HG02610 (cell line): ENCODE data around the gene MME.

Experiments used
- ATAC-seq: cut with Tn5 transposase; IDR thresholded peaks from one replicate; pipeline ENCODE4 v1.9.1; 2021; ENCODE audit warnings: mild to moderate bottlenecking, moderate library complexity; ENCODE audit not compliant: unreplicated experiment

Gene MME

DNA sequence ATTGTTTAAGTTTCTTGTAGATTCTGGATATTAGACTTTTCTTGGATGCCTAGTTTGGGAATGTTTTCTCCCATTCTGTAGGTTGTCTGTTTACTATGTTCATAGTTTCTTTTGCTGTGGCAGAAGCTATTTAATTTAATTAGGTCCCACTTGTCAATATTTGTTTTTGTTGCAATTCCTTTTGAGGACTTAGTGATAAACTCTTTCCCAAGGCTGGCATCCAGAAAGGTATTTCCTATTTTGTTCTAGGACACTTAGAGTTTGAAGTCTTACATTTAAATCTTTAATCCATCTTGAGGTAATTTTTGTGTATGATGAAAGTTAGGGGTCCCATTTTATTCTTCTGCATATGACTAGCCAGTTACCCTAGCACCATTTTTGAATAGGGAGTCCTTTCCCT is 54.9 kb downstream of the MME start:
- no peak for ATAC-seq

DNA sequence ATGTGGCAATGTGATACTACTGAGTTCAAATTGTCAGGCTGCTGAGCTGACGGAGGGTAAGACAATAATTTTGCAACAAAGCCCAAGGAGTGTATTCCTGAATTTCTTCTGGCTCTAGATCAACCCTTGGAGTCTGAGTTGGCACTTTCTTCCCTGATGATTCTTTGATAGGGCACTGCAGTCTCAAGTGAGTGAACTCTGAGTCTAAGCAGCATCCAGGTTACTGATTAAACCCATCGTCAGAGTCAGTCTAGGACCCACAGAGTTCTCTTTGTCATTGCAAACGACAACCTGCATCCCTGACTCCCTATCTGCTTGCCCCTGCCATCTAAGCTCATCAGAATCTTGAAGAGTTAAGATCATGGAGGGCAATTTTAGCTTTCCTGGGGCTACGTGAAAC is 58.6 kb downstream of the MME start:
- ATAC-seq = no peak

DNA sequence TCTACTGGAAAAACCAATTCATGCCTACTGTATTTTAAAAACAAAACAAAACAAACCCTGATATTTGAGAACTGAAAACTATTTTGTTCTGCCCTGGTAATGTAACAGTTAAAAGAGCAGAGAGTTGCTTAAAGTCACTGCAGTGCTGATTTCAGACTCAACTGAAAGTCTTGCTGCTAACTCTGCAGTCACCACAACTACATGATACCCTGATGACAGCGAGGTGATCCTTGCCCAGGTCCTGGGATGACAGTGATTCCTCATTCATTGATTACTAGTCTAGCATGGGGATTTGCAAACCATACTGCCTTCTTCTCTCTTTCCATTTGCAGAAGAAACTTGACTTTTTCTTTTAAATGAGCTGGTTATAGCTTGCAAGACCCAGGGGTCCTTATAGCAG is 67.5 kb downstream of the MME start:
- no peak for ATAC-seq

DNA sequence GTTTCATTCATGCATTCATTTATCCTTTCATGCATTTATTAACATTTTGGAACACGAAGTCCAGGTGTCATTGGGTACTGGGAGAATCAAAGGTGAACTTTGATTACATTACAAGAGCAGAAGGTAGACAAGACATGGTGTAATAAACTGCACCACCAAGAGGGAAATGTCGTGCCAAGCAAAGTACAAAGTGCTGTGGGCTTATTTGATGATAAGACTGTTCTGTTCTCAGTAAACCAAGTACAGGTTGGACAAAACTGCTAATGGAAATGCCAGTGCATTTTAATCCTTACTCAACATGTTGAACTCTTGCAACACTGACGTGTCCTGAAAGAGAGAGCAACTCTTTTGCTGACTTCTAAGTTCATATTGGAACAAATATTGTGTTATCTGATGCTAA is 69.4 kb downstream of the MME start:
- ATAC-seq = no peak

DNA sequence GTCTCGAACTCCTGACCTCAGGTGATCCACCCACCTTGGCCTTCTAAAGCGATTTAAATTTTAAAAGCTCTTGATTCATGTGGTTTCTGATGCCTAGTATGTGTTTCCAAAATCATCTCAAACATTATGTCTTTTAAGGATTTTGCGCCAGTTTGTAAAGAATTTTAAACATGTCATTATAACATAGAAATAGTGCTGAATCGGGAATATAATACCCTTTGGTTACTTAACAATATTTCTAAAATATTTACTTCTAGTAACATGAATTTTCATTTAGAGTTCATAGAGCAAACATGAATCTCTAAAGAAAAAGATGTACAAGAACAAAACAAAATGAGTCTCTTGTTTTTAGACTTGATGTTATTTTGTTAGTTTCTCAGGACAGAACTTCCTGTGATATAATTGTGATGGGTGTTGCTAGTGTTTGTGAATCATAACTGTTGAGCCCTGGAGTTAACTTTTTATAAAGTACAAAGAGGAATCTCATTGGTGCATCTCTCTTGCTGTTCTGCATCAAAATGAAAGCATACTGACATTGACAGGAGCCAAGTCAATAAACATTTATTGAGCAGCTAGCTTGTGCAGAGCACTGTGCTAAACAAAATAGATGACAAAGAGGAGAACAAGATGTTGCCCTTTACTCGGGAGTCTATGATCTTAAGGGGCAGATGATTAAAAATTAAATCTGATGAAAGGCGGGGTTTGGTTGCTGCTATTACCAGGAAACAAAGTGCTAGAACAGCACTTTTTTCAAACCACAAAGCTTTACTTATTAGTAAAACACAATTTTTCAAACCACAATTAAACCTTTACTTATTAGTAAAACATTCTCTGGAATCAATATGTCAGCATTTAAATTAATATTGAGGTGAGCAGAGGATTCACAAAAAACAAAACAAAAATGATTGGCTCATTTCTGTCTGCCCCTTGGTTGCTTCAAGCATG is 73.4 kb downstream of the MME start:
- no peak for ATAC-seq

DNA sequence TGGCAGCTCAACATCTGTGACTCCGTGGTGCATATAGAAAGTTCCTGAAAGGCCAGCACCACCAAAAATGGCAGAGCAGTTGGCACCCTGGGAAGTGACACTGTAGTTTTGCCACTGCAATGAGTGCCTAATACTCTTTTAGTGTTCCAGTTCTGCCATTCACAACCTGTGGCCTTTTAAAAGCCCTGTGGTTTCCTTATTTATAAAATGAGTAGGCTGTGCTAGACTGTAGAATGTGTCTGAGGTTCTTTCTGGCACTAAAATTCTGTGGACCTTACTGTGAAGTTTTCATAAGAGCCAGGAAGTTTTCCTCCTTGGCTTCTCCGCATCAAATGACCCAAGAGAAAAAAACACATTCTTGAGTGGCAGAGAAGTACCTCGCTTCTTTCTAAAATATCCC is 74.1 kb downstream of the MME start:
- no peak for ATAC-seq

DNA sequence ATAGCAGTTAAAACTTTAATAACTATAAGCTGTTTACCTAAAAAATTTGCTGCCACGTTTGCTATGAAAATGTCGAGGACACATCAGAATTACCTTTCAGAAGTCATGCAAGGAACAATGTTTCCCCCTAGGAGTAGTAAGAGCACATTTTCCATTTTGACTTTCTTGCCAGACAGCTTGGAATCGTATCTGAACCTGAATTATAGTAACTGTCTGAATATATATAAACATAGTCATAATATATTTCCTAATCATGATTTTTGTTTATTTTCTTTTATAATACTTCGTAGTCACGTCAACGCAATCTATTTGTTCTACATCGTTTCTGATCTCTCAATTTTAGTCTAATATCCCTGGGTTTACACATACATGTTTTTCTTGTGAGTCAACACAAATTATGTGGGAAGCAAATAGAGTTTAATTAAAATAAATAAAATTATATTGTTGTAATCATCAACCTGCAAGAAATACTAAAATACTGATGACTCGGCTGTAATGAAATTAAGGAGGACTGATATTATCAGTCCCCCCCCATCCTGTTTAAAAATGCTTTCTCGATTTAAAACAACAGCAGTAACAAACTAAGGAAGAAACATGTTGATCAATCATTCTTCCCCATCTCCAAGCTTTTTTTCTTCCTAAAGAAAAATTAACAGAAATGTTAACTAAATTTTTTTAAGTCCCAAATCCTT is 78.4 kb downstream of the MME start:
- no peak for ATAC-seq

DNA sequence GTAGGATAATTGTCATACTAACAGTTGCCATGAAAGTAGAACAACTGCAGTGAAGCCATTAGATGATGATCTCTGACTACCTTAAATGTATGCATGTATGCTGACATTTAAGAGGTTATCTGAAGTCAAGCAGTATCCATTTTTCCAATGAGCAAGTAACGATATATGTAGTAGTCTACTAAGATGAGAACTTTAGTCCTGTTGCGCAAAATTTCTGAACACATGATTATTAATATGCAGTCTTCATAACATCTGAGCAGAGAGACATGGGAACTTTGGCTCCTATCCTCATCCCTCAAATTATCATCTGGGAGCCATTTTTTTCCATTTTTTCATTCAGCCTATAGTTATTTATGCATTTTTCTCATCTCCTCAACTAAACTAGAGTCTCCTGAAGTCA is 79.2 kb downstream of the MME start:
- ATAC-seq = no peak

DNA sequence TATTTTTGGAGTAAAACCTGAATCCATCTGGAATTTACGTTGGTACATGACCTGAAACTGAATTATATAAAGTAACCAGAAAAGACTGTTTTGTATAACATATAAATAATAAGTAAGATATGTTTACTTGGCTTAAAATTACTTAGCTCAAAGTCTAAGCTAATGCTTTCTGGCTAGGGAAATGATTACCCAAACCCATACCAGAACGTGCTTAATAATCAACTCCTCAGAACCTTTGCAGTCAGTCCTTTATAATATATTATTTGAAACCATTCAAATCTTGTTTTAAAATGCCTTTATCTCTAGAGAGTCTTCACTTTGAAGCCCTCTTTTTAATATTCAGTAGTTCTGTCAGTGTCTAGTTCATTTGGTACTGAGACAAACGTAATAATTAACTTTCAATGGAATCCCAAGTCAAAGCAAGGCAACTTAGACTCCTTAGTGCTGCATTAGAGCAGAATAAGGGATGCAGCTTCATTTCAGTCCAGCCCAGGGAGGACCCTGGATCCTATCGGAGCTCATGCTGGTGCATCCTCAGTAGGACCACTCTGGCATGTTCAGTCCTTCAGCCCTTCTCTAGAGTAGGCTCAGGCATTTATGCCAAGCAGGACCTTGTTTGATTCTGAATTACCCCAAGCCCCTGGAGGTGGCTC is 81.6 kb downstream of the MME start:
- no peak for ATAC-seq

DNA sequence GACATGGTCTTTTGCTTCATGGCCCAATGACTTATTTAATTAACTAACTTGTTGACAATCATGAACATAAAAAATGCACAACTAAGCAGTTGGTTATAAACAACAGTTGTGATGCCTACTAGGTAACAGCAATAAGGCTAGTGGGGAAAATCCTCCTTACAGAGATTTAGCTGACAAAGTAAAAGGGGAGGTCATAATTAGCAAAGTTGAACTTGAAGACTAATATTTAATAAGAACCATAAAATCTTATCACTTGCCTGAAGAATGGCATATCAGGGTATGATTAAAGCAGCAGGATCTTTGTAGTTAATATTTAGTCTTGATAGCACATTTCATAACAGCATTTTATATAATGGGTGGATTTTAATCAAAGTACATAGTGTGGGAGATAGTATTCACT is 84.2 kb downstream of the MME start:
- no peak for ATAC-seq

DNA sequence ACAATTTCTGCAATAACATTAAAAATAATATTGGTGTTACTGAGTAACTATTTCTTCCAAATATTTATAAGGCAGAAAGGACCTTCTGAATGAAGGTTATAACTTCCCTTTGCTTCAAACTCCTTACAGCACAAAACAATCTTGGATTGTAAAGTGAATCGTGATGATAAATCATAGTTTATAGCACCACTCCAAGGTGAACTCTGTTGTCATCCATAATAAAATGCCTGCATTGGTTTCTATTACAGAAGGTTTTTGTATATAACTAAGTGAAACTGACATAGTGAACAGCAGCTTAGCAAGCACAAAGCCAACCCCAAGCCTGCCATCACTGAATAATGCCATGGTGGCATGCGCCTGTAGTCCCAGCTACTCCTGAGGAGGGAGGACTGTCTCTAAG is 86.3 kb downstream of the MME start:
- no peak for ATAC-seq

DNA sequence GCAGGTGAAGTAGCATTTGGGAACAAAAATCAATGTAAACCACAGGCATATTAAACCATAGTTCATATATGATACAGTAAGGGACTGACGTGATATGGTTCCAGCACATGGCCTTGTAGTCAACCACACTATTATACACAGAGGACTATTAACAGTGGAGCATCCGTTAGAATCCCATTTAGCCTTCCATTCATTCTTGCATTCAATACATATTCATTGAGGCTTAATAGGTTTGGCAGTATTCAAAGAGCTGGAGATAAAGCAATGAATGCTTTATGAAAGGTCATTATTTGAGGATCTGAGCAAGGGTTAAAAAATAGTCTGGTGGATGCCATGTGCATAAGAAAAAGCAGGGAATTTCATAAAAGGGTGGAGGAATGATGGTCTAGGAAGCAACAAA is 89.1 kb downstream of the MME start:
- no peak for ATAC-seq

DNA sequence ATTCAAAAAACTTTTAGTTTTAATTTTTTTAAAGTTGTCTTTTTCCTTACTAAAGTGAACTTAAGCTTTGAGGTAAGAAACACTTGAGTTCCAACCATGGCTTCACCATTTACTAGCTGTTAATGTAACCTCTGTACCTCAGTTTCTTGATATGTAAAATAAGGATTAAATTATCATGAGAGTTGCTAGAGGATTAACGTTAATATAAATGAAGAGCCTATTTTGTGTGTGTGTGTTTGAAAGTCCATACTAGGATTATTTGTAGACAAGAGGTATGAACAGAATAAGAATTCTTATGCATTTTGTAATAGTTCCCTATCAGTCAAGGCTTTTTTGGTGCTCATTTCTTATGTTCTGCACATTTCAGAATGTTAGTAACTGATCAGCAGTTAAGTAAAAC is 93.7 kb downstream of the MME start:
- ATAC-seq = no peak

DNA sequence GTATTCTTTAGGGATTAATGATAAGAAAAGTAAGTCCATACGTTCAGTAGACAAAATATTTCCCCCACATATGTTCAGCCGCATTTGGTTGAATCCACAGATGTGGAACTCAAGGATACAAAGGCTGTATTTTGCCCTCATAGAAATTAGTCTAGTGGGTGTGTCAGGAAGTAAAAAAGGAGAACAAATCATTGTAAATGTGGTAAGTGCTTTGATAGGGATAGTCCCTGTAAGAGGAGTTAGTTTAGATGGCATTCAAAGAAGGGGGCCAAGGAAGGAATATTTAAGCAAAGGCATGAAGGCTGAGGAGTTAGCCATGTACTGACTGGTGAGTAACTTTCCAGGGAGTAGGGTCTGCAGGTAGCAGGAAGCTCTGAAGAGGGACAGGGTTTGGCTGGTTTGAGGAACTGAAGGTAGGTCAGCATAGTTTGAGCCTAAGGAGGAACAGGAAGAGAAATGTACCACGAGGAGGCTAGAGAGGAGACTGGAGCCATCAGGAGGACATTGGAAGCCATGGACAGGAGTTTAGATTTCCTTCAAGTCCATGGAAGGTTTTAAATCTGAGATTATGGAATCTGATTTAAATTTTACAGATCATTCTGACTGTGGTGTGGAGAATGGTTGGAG is 98.8 kb downstream of the MME start:
- ATAC-seq = no peak

DNA sequence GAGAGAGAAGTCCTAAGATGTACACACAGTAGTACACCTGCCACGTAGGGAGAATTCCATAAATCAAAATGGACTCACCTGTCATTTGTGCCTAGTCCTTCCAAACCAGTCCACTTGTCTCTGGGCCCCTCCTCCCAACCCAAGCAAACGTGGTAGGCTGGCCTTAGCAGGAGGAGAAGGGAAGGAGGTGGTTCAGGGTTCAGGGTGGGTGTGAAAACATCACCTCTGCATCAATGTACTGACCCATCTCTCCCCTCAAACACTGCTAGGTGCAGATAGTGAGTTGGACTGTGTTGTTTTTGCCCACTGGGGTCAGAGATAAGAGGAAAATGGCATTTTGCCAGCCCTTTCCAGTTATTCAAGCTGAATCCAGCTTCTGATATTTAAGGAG is 99.3 kb downstream of the MME start:
- no peak for ATAC-seq

DNA sequence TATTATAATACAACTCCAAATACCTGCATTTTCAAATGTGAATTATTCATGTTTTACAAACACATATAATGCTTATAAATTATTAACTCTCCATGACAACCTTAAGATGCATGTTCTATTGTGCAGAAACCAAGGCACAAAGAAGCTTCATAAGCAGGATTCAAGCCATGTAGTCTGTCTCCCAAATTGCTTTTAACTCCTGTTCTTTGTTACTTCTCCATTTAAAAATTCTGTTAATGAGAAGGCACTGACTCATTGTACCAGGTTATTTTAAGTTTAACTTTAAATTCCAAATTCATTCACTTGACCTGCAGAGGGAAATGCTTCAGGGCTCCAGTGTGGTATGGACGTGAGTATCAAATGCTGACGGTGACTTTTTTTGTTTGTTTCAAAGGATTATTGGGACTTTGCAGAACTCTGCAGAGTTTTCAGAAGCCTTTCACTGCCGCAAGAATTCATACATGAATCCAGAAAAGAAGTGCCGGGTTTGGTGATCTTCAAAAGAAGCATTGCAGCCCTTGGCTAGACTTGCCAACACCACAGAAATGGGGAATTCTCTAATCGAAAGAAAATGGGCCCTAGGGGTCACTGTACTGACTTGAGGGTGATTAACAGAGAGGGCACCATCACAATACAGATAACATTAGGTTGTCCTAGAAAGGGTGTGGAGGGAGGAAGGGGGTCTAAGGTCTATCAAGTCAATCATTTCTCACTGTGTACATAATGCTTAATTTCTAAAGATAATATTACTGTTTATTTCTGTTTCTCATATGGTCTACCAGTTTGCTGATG is 100.0 kb downstream of the MME start:
- ATAC-seq = no peak

DNA sequence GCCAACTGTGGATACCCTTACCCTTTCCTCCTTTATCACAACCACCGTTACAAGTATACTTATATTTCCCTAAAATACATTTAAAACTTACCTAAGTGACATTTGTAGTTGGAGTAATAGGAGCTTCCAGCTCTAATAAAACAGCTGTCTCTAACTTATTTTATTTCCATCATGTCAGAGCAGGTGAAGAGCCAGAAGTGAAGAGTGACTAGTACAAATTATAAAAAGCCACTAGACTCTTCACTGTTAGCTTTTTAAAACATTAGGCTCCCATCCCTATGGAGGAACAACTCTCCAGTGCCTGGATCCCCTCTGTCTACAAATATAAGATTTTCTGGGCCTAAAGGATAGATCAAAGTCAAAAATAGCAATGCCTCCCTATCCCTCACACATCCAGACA is 102.3 kb downstream of the MME start:
- ATAC-seq = no peak

DNA sequence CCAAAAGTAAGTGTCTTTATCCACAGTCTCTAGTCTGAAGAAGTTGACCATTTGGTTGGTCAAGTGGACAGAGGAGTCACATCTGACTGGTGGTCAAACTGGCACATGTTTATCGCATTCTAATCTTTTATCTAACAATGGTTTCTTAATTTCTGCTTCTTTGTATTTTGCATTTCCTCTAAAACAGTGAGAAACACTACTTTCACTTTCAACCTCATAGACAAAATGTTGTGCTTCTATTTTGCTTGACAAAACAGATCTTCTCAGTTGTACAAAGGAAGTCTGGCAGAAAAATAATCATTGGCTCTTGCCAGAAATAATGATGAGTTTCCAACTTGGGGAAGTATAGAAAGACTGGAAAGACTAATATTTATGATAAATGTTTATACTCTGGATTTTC is 103.9 kb downstream of the MME start:
- ATAC-seq = no peak

DNA sequence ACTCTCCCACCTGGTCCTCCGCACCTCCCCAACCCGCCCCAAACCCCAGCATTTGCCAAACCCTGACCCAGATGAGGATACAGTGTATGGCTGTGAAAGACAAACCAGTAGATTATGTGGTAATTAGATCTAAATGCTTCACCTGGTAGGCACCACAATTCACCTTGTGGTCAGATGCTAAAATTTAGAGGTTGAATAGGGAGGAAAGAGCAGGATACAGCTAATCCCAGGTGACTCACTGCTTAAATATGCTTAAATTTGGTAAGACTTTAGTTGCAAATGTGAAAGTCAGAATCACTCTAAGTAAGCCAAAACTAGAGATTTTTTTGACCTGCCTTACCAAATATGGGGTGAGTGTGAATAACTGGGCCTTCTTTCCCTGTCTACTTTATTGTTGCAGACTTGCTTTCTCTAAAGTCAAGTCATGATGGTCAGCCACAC is 105.5 kb downstream of the MME start:
- ATAC-seq = no peak

DNA sequence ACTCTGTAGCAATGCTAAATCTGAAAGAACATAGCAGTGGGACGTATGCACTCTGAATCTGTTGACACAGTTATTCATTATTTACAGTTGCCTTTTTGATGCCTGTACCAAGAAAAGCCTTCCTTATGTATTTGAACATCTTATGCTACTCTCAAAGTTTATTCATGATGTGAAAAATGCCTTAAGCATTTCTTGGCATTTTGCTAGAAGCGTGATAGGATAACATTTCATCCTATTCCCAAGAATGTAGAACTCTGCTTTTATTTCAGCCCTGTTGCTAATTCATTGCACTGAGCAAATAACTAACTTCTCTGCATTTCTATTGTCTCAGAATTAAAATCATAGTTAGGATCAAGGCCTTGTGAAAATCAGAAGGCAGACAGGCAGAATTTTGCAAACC is 107.9 kb downstream of the MME start:
- ATAC-seq = no peak

DNA sequence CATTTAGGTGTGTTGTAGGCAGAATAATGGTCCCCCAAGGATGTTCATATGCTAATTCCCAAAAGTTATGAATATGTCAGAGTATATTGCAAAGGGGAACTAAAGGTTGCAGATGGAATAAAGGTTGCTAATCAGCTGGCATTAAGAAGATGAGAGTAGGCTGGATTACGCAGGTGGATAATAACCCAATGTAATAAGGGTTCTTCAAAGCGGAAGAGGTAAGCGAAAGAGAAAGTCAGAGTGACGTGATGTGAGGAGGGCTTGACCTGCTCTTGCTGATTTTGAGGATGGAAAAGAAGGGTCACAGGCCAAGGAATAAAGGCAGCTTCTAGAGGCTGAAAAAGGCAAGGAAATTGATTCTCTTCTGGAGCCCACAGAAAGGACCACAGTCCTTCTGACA is 109.4 kb downstream of the MME start:
- no peak for ATAC-seq
